Stomach (tissue), 4 donors: ENCODE data around the gene CRTC1.

Source experiments
- CTCF ChIP-seq, 7 experiments: fragments of 450-650 bp in 4 of 7; fragments of 200-600 bp in 3 of 7; sonication (generic) in 3 of 7; IDR thresholded peaks; one replicate each; pipeline ENCODE4 v1.5.1; 2016 to 2019; ENCODE audit warnings: antibody characterized with exemption in 7 of 7, control low read depth in 2 of 7, mild to moderate bottlenecking in 1 of 7
- POLR2A ChIP-seq, 4 donors: fragments of 450-650 bp; IDR thresholded peaks; one replicate each; pipeline ENCODE4 v1.6.1; 2016; ENCODE audit warnings: antibody characterized with exemption in 4 of 4, control low read depth in 2 of 4, mild to moderate bottlenecking in 1 of 4, moderate library complexity in 1 of 4
- POLR2AphosphoS5 ChIP-seq, 3 donors: sonication (generic); formaldehyde crosslinking; IDR thresholded peaks; one replicate each; pipeline ENCODE4 v1.6.1; 2016; ENCODE audit warnings: antibody characterized with exemption in 3 of 3

GRCh38 chr19:18636969-18637629 is 46.4 kb upstream of the CRTC1 start, which contains the start of gene KLHL26:
- TF ChIP-seq POLR2A (IDR thresholded peaks at IDR 0.05) (peak in 1 of 4 donors; percentile 30), CTCF (IDR thresholded peaks at IDR 0.05) (no peak), POLR2AphosphoS5 (IDR thresholded peaks at IDR 0.05) (peak; percentile 69 to 82 (median 73))
